WTC11 (cell line): ENCODE data around the gene NR2F2. TPM values are rescaled to one million over a fixed set of nuclear protein-coding genes. Genes with fewer than 3 reads are reported as not detected.

Experiments used
- ATAC-seq: fragments of 200-7000 bp; cut with Tn5 transposase; 2 replicates; pipeline ENCODE4 v1.10.0; 2021; ENCODE audit warnings: mild to moderate bottlenecking, moderate library complexity
- CTCF ChIA-PET: fragments of 300-600 bp; sonication (Branson Sonifier 250); formaldehyde crosslinking; loops from one replicate; lab custom pipeline; 2021; ENCODE audit warnings: antibody characterized with exemption; lab: Charles Lee
- POLR2A ChIA-PET: fragments of 350-600 bp; sonication (Branson Sonifier 250); formaldehyde crosslinking; loops from one replicate; lab custom pipeline; 2021; ENCODE audit warnings: antibody characterized with exemption; lab: Charles Lee
- DNase-seq: peaks from one replicate; pipeline ENCODE4 v3.0.0; 2021; ENCODE audit warnings: low spot score
- H3K27ac Mint-ChIP-seq: 2 replicates; pipeline ENCODE4 v1.8.0; 2021; ENCODE audit warnings: mixed read lengths
- H3K27me3 Mint-ChIP-seq: 2 replicates; pipeline ENCODE4 v1.8.0; 2021; ENCODE audit warnings: low read depth, mild to moderate bottlenecking, moderate library complexity, mixed read lengths
- H3K36me3 Mint-ChIP-seq: 2 replicates; pipeline ENCODE4 v1.8.0; 2021; ENCODE audit warnings: mixed read lengths
- H3K4me1 Mint-ChIP-seq: 2 replicates; pipeline ENCODE4 v1.8.0; 2022; ENCODE audit warnings: mixed read lengths
- H3K4me3 Mint-ChIP-seq: 2 replicates; pipeline ENCODE4 v1.8.0; 2021; ENCODE audit warnings: mild to moderate bottlenecking, moderate library complexity, mixed read lengths
- H3K9me3 Mint-ChIP-seq: 2 replicates; pipeline ENCODE4 v1.8.0; 2021; ENCODE audit warnings: mixed read lengths
- CREB1 ChIP-seq: sonication (generic); formaldehyde crosslinking; IDR thresholded peaks from 2 replicates; pipeline ENCODE4 v1.8.0; 2023; ENCODE audit warnings: mild to moderate bottlenecking, missing genetic modification reagents
- FOXP1 ChIP-seq: sonication (generic); formaldehyde crosslinking; IDR thresholded peaks from 2 replicates; pipeline ENCODE4 v1.8.0; 2022; ENCODE audit warnings: missing genetic modification reagents, mild to moderate bottlenecking, moderate library complexity, borderline replicate concordance
- GABPB1 ChIP-seq: sonication (generic); formaldehyde crosslinking; IDR thresholded peaks from 2 replicates; pipeline ENCODE4 v1.8.1; 2023; ENCODE audit warnings: mild to moderate bottlenecking, missing genetic modification reagents
- GRHL2 ChIP-seq: fragments of 250-450 bp; sonication (Bioruptor Pico); IDR thresholded peaks from 2 replicates; pipeline ENCODE4 v1.8.0; 2022; ENCODE audit warnings: mild to moderate bottlenecking, moderate library complexity; ENCODE audit not compliant: insufficient replicate concordance, severe bottlenecking
- JAZF1 ChIP-seq: fragments of 250-450 bp; sonication (Bioruptor Pico); IDR thresholded peaks from 2 replicates; pipeline ENCODE4 v1.9.0; 2021; ENCODE audit warnings: moderate library complexity, mild to moderate bottlenecking, inconsistent platforms
- MYBL2 ChIP-seq: sonication (generic); formaldehyde crosslinking; IDR thresholded peaks from 2 replicates; pipeline ENCODE4 v1.8.1; 2023; ENCODE audit warnings: mild to moderate bottlenecking, moderate library complexity, missing genetic modification reagents
- NFE2L1 ChIP-seq: sonication (generic); formaldehyde crosslinking; IDR thresholded peaks from 2 replicates; pipeline ENCODE4 v1.8.1; 2023; ENCODE audit warnings: missing genetic modification reagents
- SP1 ChIP-seq: sonication (generic); formaldehyde crosslinking; conservative IDR thresholded peaks from 2 replicates; pipeline ENCODE4 v1.8.1; 2022; ENCODE audit warnings: missing genetic modification reagents
- TEAD1 ChIP-seq: sonication (generic); formaldehyde crosslinking; IDR thresholded peaks from 2 replicates; pipeline ENCODE4 v1.8.0; 2022; ENCODE audit warnings: mild to moderate bottlenecking, missing genetic modification reagents
- total RNA-seq: library from RNA; stranded (reverse); gene quantifications from 3 replicates; pipeline ENCODE4 v1.2.3, GENCODE V29; 2021
- TF ChIP-seq, protein P1 (sequence below): sonication (generic); formaldehyde crosslinking; IDR thresholded peaks from 2 replicates; pipeline ENCODE4 v1.8.0; 2022; ENCODE audit warnings: mild to moderate bottlenecking, missing genetic modification reagents
- TF ChIP-seq, protein P2 (sequence below): sonication (generic); formaldehyde crosslinking; IDR thresholded peaks from 2 replicates; pipeline ENCODE4 v1.8.1; 2023; ENCODE audit warnings: mild to moderate bottlenecking, missing genetic modification reagents
- TF ChIP-seq, protein P3 (sequence below): sonication (generic); formaldehyde crosslinking; IDR thresholded peaks from 2 replicates; pipeline ENCODE4 v1.8.0; 2022; ENCODE audit warnings: mild to moderate bottlenecking, missing genetic modification reagents
- TF ChIP-seq, protein P4 (sequence below): sonication (generic); formaldehyde crosslinking; IDR thresholded peaks from 2 replicates; pipeline ENCODE4 v1.8.0; 2022; ENCODE audit warnings: mild to moderate bottlenecking, missing genetic modification reagents
- TF ChIP-seq, protein P5 (sequence below): sonication (generic); formaldehyde crosslinking; IDR thresholded peaks from 2 replicates; pipeline ENCODE4 v1.8.0; 2023; ENCODE audit warnings: missing genetic modification reagents, mild to moderate bottlenecking, borderline replicate concordance
- TF ChIP-seq, protein P6 (sequence below): fragments of 250-450 bp; sonication (Bioruptor Pico); conservative IDR thresholded peaks from 2 replicates; pipeline ENCODE4 v1.9.0; 2021; ENCODE audit warnings: mild to moderate bottlenecking

Gene NR2F2
- total RNA-seq, 1 experiment from 2014 or later: 0.57 TPM

DNA sequence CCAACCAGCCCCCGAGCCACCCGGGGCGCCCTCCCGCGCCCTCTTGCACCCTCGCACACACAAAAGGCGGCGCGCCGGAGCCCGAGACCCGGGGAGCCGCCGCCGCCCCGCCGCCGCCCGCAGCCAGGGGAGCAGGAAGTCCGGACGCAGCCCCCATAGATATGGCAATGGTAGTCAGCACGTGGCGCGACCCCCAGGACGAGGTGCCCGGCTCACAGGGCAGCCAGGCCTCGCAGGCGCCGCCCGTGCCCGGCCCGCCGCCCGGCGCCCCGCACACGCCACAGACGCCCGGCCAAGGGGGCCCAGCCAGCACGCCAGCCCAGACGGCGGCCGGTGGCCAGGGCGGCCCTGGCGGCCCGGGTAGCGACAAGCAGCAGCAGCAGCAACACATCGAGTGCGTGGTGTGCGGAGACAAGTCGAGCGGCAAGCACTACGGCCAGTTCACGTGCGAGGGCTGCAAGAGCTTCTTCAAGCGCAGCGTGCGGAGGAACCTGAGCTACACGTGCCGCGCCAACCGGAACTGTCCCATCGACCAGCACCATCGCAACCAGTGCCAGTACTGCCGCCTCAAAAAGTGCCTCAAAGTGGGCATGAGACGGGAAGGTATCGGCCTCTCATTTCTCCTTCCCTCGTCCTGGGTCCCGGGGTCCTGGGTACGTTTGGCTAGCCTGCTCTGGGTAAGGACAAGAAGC is 1.6 kb downstream of the NR2F2 start:
- H3K4me1 Mint-ChIP-seq: peaks cover 66% of the 10 kb centered on the region
- no peak overlapping the region for H3K27ac Mint-ChIP-seq
- H3K9me3 Mint-ChIP-seq: no peaks in the 10 kb centered on the region
- TF ChIP-seq, protein P1, sequence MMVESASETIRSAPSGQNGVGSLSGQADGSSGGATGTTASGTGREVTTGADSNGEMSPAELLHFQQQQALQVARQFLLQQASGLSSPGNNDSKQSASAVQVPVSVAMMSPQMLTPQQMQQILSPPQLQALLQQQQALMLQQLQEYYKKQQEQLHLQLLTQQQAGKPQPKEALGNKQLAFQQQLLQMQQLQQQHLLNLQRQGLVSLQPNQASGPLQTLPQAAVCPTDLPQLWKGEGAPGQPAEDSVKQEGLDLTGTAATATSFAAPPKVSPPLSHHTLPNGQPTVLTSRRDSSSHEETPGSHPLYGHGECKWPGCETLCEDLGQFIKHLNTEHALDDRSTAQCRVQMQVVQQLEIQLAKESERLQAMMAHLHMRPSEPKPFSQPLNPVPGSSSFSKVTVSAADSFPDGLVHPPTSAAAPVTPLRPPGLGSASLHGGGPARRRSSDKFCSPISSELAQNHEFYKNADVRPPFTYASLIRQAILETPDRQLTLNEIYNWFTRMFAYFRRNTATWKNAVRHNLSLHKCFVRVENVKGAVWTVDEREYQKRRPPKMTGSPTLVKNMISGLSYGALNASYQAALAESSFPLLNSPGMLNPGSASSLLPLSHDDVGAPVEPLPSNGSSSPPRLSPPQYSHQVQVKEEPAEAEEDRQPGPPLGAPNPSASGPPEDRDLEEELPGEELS (CRISPR knock-in tag): 0 out of 2 replicates have a peak, but pooled peaks have one; percentile 18
- 0 out of 2 replicates have a peak, but pooled peaks have one; percentile 39 for TF ChIP-seq MYBL2 (CRISPR knock-in tag)
- no peak for TF ChIP-seq CREB1 (CRISPR knock-in tag)
- peak; percentile 44; the same call in 1 of the 2 replicates for TF ChIP-seq GABPB1 (CRISPR knock-in tag)
- TF ChIP-seq GRHL2: no peak
- TF ChIP-seq, protein P2, sequence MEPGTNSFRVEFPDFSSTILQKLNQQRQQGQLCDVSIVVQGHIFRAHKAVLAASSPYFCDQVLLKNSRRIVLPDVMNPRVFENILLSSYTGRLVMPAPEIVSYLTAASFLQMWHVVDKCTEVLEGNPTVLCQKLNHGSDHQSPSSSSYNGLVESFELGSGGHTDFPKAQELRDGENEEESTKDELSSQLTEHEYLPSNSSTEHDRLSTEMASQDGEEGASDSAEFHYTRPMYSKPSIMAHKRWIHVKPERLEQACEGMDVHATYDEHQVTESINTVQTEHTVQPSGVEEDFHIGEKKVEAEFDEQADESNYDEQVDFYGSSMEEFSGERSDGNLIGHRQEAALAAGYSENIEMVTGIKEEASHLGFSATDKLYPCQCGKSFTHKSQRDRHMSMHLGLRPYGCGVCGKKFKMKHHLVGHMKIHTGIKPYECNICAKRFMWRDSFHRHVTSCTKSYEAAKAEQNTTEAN (CRISPR knock-in tag): 0 out of 2 replicates have a peak, but pooled peaks have one; percentile 52
- TF ChIP-seq TEAD1 (CRISPR knock-in tag): peak; percentile 23; the same call in 1 of the 2 replicates
- TF ChIP-seq, protein P3, sequence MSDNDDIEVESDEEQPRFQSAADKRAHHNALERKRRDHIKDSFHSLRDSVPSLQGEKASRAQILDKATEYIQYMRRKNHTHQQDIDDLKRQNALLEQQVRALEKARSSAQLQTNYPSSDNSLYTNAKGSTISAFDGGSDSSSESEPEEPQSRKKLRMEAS (CRISPR knock-in tag): peak; percentile 72; the same call in 1 of the 2 replicates
- TF ChIP-seq, protein P4, sequence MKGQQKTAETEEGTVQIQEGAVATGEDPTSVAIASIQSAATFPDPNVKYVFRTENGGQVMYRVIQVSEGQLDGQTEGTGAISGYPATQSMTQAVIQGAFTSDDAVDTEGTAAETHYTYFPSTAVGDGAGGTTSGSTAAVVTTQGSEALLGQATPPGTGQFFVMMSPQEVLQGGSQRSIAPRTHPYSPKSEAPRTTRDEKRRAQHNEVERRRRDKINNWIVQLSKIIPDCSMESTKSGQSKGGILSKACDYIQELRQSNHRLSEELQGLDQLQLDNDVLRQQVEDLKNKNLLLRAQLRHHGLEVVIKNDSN (CRISPR knock-in tag): 0 out of 2 replicates have a peak, but pooled peaks have one; percentile 19
- TF ChIP-seq, protein P5, sequence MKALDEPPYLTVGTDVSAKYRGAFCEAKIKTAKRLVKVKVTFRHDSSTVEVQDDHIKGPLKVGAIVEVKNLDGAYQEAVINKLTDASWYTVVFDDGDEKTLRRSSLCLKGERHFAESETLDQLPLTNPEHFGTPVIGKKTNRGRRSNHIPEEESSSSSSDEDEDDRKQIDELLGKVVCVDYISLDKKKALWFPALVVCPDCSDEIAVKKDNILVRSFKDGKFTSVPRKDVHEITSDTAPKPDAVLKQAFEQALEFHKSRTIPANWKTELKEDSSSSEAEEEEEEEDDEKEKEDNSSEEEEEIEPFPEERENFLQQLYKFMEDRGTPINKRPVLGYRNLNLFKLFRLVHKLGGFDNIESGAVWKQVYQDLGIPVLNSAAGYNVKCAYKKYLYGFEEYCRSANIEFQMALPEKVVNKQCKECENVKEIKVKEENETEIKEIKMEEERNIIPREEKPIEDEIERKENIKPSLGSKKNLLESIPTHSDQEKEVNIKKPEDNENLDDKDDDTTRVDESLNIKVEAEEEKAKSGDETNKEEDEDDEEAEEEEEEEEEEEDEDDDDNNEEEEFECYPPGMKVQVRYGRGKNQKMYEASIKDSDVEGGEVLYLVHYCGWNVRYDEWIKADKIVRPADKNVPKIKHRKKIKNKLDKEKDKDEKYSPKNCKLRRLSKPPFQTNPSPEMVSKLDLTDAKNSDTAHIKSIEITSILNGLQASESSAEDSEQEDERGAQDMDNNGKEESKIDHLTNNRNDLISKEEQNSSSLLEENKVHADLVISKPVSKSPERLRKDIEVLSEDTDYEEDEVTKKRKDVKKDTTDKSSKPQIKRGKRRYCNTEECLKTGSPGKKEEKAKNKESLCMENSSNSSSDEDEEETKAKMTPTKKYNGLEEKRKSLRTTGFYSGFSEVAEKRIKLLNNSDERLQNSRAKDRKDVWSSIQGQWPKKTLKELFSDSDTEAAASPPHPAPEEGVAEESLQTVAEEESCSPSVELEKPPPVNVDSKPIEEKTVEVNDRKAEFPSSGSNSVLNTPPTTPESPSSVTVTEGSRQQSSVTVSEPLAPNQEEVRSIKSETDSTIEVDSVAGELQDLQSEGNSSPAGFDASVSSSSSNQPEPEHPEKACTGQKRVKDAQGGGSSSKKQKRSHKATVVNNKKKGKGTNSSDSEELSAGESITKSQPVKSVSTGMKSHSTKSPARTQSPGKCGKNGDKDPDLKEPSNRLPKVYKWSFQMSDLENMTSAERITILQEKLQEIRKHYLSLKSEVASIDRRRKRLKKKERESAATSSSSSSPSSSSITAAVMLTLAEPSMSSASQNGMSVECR: 0 out of 2 replicates have a peak, but pooled peaks have one; percentile 42
- TF ChIP-seq FOXP1: peak; percentile 89
- TF ChIP-seq JAZF1 (CRISPR knock-in tag): no peak
- TF ChIP-seq, protein P6, sequence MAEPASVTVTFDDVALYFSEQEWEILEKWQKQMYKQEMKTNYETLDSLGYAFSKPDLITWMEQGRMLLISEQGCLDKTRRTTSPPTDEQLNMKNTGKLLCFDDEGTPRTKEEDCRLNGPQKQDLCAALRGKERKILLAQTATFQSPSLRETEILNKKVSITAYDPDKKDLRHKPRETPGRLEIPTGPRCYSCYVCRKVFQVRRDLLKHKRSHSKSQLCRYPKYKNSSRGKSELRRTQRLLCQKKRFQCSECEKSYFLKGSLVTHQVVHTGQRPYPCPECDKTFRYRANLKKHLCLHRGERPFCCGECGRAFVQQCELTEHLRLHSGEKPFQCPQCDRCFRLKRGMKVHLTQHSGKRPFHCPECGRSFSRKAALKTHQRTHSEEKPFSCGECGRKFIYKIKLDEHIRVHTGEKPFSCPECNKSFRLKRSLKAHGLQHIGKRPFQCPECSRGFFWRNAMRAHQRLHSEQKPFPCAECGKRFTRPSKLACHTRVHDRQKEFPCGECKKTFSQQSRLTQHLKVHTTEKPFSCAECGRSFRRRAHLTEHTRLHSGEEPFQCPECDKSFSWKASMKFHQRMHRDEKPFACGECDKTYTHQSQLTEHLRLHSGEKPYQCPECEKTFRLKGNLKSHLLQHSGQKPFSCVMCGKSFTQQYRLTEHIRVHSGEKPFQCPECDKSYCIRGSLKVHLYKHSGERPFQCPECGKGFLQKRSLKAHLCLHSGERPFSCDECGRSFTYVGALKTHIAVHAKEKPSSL: no peak
- peak; percentile 44; the same call in 1 of the 2 replicates for TF ChIP-seq NFE2L1
- no peak for TF ChIP-seq SP1 (CRISPR knock-in tag)
- CTCF ChIA-PET: interaction anchor here (1.6 to 2.3 kb wide), 2 partner anchors 9 to 11 kb away, joined by 4 to 10 read pairs; no protein-coding TSS in a partner anchor
- no peaks in the 10 kb centered on the region for H3K36me3 Mint-ChIP-seq
- peaks cover 96% of the 10 kb centered on the region for H3K27me3 Mint-ChIP-seq
- no peak for ATAC-seq
- POLR2A ChIA-PET: no interaction called here
- peak; percentile 53 for DNase-seq
- H3K4me3 Mint-ChIP-seq: peak overlapping the region; percentile 60
